Smooth muscle cell of the brain vasculature (primary cell): ENCODE results near the gene C2CD5.
"Not testable (repeated sequence)": the region's sequence is repeated elsewhere in the genome, so short reads cannot be mapped to it uniquely, and the experiment has no call there.

ENCODE experiments used
- DNase-seq: peaks from one replicate; pipeline ENCODE4 v3.0.0-alpha.2; 2012; ENCODE audit warnings: low read depth, low spot score

The C2CD5 gene

GRCh38 chr12:22544038-22544979 is at the start of gene C2CD5:
Gene C2CD5 (minus strand): TSS chr12:22544542. CDS start chr12:22544150, 392 bp downstream.
- DNase-seq = peak; percentile 97

GRCh38 chr12:22593864-22594263 is 49.5 kb upstream of the C2CD5 start:
- no peak for DNase-seq

GRCh38 chr12:22588817-22589216 is 44.5 kb upstream of the C2CD5 start:
- DNase-seq = no peak

GRCh38 chr12:22578328-22578727 is 34.0 kb upstream of the C2CD5 start:
- no peak for DNase-seq

- no peak for DNase-seq
Observed at GRCh38 chr12:22577667-22578066, 33.3 kb upstream of the C2CD5 start.

- no peak for DNase-seq
Observed at GRCh38 chr12:22576473-22576872, 32.1 kb upstream of the C2CD5 start.

GRCh38 chr12:22576065-22576464 is 31.7 kb upstream of the C2CD5 start:
- no peak for DNase-seq

- no peak for DNase-seq
Observed at GRCh38 chr12:22574921-22575320, 30.6 kb upstream of the C2CD5 start.

- DNase-seq = no peak
Observed at GRCh38 chr12:22573181-22573580, 28.8 kb upstream of the C2CD5 start.

- no peak for DNase-seq
Observed at GRCh38 chr12:22569253-22569652, 24.9 kb upstream of the C2CD5 start.

- DNase-seq = no peak
Observed at GRCh38 chr12:22562036-22563028, 18.0 kb upstream of the C2CD5 start.

- DNase-seq = not testable (repeated sequence)
Observed at GRCh38 chr12:22554750-22555149, 10.4 kb upstream of the C2CD5 start.

- DNase-seq = no peak
Observed at GRCh38 chr12:22551624-22552023, 7.3 kb upstream of the C2CD5 start.

- DNase-seq = no peak
Observed at GRCh38 chr12:22545255-22545654, 913 bp upstream of the C2CD5 start.

GRCh38 chr12:22543246-22544037 is 900 bp downstream of the C2CD5 start:
- no peak for DNase-seq

GRCh38 chr12:22541496-22542155 is 2.7 kb downstream of the C2CD5 start:
- DNase-seq = no peak

GRCh38 chr12:22539055-22539454 is 5.3 kb downstream of the C2CD5 start:
- DNase-seq = no peak

- no peak for DNase-seq
Observed at GRCh38 chr12:22538311-22538710, 6.0 kb downstream of the C2CD5 start.

GRCh38 chr12:22536971-22537544 is 7.3 kb downstream of the C2CD5 start:
- no peak for DNase-seq

GRCh38 chr12:22536346-22536945 is 7.9 kb downstream of the C2CD5 start:
- no peak for DNase-seq
